ENCODE data around the gene MS4A1.
"Not testable (repeated sequence)": the region's sequence is repeated elsewhere in the genome, so short reads cannot be mapped to it uniquely, and the experiment has no call there.

The MS4A1 gene

GRCh38 chr11:60455531-60456042 is at the start of gene MS4A1:
Gene MS4A1 (plus strand): TSS chr11:60455847. CDS start chr11:60462375, 6,528 bp downstream.
- DNase-seq, result no peak

- no peak for DNase-seq
Observed at GRCh38 chr11:60420015-60420414, 35.6 kb upstream of the MS4A1 start.

- no peak for DNase-seq
Observed at GRCh38 chr11:60422609-60423008, 33.0 kb upstream of the MS4A1 start.

GRCh38 chr11:60428517-60428916 is 27.1 kb upstream of the MS4A1 start:
- DNase-seq, result no peak

- DNase-seq, result no peak
Observed at GRCh38 chr11:60429272-60429671, 26.4 kb upstream of the MS4A1 start, which contains the start of gene MS4A5. Gene MS4A5 (plus strand): TSS chr11:60429572. CDS start chr11:60429675, 103 bp downstream.

- DNase-seq, result no peak
Observed at GRCh38 chr11:60431251-60431650, 24.4 kb upstream of the MS4A1 start.

GRCh38 chr11:60433401-60433800 is 22.2 kb upstream of the MS4A1 start:
- no peak for DNase-seq

- no peak for DNase-seq
Observed at GRCh38 chr11:60447070-60447469, 8.6 kb upstream of the MS4A1 start.

GRCh38 chr11:60447846-60448245 is 7.8 kb upstream of the MS4A1 start:
- DNase-seq, result no peak

GRCh38 chr11:60451185-60451584 is 4.5 kb upstream of the MS4A1 start:
- not testable (repeated sequence) for DNase-seq

GRCh38 chr11:60454212-60454611 is 1.4 kb upstream of the MS4A1 start:
- no peak for DNase-seq

GRCh38 chr11:60457576-60457975 is 1.9 kb downstream of the MS4A1 start:
- no peak for DNase-seq

- no peak for DNase-seq
Observed at GRCh38 chr11:60459345-60459744, 3.7 kb downstream of the MS4A1 start.

GRCh38 chr11:60468829-60469228 is 13.2 kb downstream of the MS4A1 start:
- no peak for DNase-seq

- DNase-seq, result no peak
Observed at GRCh38 chr11:60469723-60470122, 14.1 kb downstream of the MS4A1 start.

- DNase-seq, result no peak
Observed at GRCh38 chr11:60477035-60477445, 21.4 kb downstream of the MS4A1 start.

GRCh38 chr11:60482361-60482760 is 26.7 kb downstream of the MS4A1 start:
- DNase-seq, result no peak

- DNase-seq, result peak; percentile 1
Observed at GRCh38 chr11:60485987-60486386, 30.3 kb downstream of the MS4A1 start.

GRCh38 chr11:60492488-60493009 is 36.9 kb downstream of the MS4A1 start, which contains the start of gene MS4A12:
Gene MS4A12 (plus strand): TSS chr11:60492778. CDS start chr11:60497319, 4,541 bp downstream.
- no peak for DNase-seq

- no peak for DNase-seq
Observed at GRCh38 chr11:60493454-60493853, 37.8 kb downstream of the MS4A1 start.

GRCh38 chr11:60498399-60498798 is 42.8 kb downstream of the MS4A1 start:
- no peak for DNase-seq

GRCh38 chr11:60498853-60499252 is 43.2 kb downstream of the MS4A1 start:
- DNase-seq, result no peak

- DNase-seq, result no peak
Observed at GRCh38 chr11:60500276-60500910, 44.7 kb downstream of the MS4A1 start.

GRCh38 chr11:60502221-60502775 is 46.7 kb downstream of the MS4A1 start:
- no peak for DNase-seq

Data from NCI-H1694 (cell line).